Gastroesophageal sphincter (tissue), 3 donors: ENCODE data around the gene ERBB2.

Experiments used
- CTCF ChIP-seq, 4 experiments: fragments of 200-600 bp in 2 of 4; fragments of 450-650 bp in 2 of 4; sonication (generic) in 1 of 4; IDR thresholded peaks; one replicate each; pipeline ENCODE4 v1.5.1; 2017 to 2019; ENCODE audit warnings: antibody characterized with exemption in 4 of 4, mild to moderate bottlenecking in 2 of 4, moderate library complexity in 2 of 4
- EP300 ChIP-seq: sonication (generic); formaldehyde crosslinking; IDR thresholded peaks from one replicate; pipeline ENCODE4 v1.6.1; 2017; ENCODE audit warnings: antibody characterized with exemption, mild to moderate bottlenecking
- POLR2A ChIP-seq, 2 donors: fragments of 450-650 bp; IDR thresholded peaks; one replicate each; pipeline ENCODE4 v1.6.1; 2017; ENCODE audit warnings: antibody characterized with exemption in 2 of 2, mild to moderate bottlenecking in 2 of 2, moderate library complexity in 1 of 2
- POLR2AphosphoS5 ChIP-seq: sonication (generic); formaldehyde crosslinking; IDR thresholded peaks from one replicate; pipeline ENCODE4 v1.6.1; 2017; ENCODE audit warnings: antibody characterized with exemption

GRCh38 chr17:39757176-39757662 lies 57.4 kb downstream of the ERBB2 start:
- TF ChIP-seq CTCF (IDR thresholded peaks at IDR 0.05) (no peak), POLR2AphosphoS5 (no peak), POLR2A (IDR thresholded peaks at IDR 0.05) (no peak), EP300 (no peak)
